HEK293T (cell line): ENCODE results near the gene MTM1.

Experiments
- FOXK2 ChIP-seq: fragments of 450-650 bp; IDR thresholded peaks from 2 replicates; pipeline ENCODE4 v1.6.1; 2016; ENCODE audit warnings: mild to moderate bottlenecking
- HDGF ChIP-seq: fragments of 450-650 bp; IDR thresholded peaks from 2 replicates; pipeline ENCODE4 v1.6.1; 2017; ENCODE audit warnings: antibody characterized with exemption, borderline replicate concordance
- SP1 ChIP-seq: fragments of 450-650 bp; IDR thresholded peaks from 2 replicates; pipeline ENCODE4 v1.6.1; 2017

GRCh38 chrX:150544222-150544787 lies 24.1 kb upstream of the MTM1 start:
- TF ChIP-seq FOXK2 (no peak), HDGF (no peak), SP1 (no peak)
